Fibroblast of upper back skin (primary cell): ENCODE results near the gene SEMA3A.

Experiments
- DNase-seq: peaks from one replicate; pipeline ENCODE4 v3.0.0-alpha.2; 2013

SEMA3A gene

DNA sequence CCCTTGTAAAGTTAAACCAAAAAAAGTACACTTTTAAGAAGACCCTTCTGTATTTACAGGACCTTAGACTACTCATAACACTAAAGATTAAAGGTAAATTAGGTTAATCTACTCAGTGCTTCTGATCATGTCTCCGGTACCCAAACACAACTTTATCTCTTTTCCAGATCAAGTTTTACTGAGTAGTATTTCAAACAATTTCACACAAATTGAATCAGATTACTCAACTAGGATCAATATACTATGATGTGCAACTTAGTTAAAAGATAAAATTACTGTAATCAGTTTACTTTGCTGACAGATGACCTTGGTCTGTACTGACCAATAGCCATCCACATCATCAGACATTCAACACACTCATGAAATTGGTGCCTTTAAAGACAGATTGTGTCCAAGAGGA, 191.4 kb downstream of the SEMA3A start:
- no peak for DNase-seq

GRCh38 chr7:84002348-84002747, 192.2 kb downstream of the SEMA3A start:
- peak; percentile 14 for DNase-seq

DNA sequence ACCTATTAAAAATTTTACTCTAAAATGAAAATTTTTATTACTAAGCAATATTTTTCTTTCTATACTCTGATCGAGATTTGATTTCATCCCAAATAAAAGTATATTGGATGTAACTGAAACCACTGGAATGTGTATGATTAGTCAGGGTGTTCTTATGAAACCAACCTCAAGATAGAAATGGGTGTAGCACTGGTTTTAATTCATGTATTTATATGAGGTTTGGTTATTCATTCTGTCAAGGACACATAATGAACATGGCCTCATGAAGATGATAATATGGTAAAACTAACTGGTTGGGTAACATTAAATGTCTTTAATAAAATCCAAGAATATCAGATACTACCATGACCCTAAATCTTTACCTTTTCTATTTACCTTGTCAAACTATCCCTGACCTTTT, 197.7 kb downstream of the SEMA3A start:
- peak; percentile 41 for DNase-seq

DNA sequence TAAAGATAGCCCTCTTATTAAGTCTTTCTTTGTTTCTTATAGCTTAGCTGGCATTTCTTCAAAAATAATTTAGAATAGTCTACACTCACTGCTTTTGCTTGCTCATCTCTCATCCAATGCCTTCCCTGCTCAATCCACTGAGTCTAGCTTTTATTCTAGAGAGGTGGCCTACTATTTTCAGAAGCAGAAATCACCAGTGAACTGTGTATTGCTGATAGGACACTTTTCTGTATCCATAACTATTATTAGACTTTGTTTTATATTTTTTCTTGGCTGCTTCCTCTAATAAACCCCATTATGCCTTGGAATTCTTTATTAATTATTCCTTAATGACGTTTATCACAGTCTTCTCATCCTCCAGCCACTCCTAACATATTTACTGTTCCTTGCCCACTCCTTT, 206.8 kb downstream of the SEMA3A start:
- DNase-seq = no peak

DNA sequence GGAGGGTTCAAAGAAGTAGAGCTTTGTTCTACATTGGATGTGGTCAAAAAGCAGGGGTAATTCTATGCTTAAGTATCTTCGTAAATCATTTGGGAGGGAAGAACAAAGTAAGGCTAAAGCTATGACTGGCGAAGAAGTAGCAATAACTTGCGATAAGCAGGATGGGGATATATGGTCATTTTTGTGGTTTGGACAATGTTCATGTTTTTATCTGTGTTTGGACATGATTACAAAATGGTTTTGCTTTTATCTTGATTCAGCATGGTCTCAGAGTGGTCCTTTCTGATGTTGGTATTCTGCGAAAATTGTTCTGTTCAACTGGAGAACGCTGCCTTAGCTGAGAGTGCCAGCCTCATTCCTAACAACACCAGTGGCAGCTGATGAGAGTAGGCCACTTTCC, 208.8 kb downstream of the SEMA3A start:
- DNase-seq = peak; percentile 3

DNA sequence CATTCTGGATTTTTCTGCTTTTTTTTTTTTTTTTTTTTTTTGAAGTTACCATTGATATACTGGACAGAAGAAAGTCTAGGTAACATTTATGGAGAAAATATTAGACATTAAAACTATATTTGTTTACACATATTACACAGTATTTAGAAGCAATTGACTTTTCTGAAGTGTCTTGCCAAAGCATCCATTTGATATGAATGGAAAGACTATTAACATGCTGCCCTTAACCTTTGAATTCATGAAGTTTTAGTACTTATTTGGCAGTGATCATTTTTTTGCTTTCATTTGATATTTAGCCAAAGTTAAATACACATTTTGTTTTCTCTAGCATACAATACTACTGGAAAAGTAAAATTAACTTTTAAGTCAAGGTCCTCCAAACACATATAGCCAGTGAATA, 210.0 kb downstream of the SEMA3A start:
- DNase-seq = no peak

DNA sequence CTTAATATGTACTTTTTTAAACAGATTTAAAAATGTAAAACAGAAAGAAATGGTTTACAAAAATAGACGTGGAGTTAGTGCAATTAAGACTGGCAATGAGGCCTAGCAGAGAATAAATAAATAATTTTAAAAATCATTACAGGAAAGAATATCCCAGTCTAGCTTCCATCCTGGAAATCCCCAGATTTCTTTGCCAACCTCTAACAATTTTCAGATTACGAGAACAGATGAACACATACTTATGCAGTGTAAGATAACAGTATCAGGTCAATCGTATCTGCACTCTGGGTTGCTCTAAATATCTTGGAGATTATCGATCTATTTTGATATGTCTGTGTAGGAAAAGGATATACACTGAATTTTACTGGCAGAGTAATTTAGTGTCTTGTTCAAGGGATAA, 210.5 kb downstream of the SEMA3A start:
- no peak for DNase-seq

DNA sequence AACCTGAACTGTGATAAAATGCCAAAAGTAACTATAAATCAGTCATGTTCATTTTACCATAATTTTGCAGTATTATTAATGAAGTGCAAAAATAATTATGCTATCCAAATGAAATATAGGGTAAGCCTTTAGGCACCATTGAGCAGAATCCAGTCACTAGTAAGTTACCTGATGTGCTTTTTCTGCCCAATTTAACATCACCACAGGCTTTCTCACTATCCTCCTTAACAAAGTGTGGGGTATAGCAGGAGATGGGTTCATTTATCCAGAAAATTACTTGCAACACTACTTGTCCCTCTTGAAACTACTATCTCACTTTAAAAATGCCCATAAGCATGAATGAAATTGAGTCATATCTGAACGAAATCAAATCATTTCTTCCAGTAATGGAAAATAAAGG, 211.0 kb downstream of the SEMA3A start:
- DNase-seq = no peak

DNA sequence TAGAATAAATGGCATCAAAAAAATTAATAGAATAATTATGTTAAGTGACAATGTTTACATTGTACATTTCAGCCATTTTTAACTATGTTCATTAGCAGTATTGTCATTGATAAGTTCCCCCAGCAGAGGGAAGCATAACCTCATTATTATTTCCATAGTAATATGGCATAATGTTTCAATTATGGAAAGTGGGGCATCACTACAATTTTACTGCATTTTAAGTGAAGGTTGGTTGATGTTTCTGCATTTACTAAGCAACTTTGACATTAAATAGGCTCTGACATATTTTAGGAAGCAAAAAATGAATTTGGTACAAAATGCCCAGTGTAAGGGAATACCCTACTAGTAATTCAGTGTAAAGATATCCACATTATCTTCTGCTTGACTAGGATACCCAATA, 218.3 kb downstream of the SEMA3A start:
- peak; percentile 49 for DNase-seq

DNA sequence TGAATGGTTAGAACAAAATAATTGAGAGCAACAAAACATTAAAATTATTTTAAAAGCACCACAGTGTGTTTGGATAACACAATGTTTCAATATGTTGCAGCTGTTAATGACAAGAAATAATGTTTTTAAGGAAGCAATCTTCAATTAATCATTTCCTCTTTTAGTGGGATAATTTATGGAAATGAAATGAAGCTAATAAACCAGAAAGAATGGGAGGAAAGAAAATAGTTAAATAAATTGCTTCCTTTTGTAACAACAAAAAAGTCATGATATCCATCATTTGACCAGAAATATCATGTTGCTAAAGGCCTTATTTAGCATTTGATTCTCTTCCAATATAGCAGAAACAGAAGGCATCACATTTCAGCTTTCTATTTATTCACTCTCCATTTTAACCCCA, 224.5 kb downstream of the SEMA3A start:
- no peak for DNase-seq

GRCh38 chr7:83964318-83964717, 230.3 kb downstream of the SEMA3A start:
- DNase-seq = no peak

GRCh38 chr7:83957333-83957732, 237.3 kb downstream of the SEMA3A start:
- DNase-seq = peak; percentile 3

DNA sequence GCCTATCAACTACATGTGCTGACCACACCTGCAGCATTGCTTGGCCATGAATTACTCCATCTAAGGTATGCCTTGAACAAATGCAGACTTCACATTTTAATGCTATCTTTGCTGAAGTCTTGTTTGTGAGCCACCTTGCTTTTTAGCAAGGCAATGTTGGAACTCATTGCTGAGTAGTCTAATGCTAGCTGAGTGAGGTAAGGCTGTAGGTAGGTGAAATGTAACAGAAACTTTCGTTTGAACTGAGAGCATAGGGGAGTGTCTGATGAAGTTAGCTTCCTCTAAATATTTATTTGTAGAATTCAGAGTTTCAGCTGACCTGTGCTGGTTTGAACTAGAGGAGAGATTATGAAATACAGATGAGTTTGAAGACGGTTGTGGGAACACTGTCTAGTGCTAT, 238.5 kb downstream of the SEMA3A start:
- DNase-seq = no peak

DNA sequence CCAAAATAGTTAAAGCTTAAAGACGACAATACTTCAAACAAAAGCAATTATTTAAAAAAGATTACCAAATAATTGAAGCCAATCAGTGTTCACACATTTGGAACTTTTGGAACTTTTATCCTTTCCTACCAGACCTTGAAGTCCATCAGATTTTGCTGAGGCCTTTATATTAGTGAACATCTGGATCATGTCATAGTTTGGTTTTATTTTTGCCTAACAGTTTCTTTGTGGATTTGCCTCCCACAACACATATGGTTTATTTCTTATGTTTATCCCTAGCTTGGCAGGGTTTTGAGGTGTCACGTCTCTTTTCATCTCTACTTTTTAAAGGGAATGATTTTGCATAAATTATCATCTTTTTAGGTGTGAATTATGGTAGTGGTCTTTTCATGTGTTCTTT, 242.4 kb downstream of the SEMA3A start:
- no peak for DNase-seq

- peak; percentile 9 for DNase-seq
These were observed 247.3 kb downstream of the SEMA3A start for GRCh38 chr7:83947260-83947659.

- DNase-seq = no peak
These were observed 247.8 kb downstream of the SEMA3A start for GRCh38 chr7:83946801-83947200.

DNA sequence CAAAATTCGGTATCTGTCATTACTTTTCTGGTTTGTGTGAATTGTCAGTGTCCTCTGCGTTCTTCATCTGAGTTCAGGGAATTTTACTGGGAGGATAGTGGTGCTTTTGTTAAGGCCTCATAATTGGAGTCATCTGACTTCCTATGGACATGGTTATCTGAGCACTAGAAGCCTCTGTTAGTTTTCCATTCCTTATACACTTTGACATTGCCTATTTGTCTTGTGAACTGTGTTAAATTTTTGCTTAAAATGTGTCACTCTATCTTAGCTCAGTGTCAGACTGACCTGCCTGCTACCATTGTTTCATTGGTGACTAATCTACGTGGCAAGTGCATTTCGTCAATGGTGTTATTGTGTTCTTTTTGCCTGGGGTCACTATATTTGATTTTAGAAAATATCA, 253.3 kb downstream of the SEMA3A start:
- DNase-seq = no peak

GRCh38 chr7:83937930-83938329, 256.7 kb downstream of the SEMA3A start:
- no peak for DNase-seq

DNA sequence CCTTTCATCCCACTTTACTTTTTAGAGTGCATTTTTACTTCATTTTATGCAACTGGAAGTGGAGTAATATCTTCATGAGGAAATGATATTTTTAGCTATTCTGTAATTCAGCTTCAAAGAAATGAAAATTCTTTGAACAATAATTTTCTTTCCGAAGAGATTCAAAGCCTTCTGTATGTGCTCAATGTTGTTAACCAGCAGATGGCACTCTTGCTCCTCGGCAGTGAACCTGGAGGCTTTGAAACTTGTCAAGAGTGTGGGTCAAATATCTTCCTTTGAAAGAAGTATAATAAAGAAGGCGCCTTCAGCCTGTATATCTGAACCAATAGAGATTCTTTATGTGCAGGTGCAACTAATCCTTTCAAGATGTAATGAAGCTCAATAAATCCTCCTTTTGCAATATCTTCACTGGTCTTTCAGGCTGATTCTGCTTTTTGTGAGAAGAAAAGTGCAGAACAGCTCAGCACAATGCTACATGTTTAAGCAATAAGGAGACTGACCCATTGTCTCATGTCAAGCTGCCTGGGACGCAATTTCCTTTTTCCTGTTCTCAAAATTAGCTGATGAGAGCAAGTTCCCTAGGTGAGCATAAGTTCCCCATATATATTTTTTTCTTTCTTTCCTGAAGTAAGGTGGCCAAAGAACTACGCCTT, 258.4 kb downstream of the SEMA3A start:
- DNase-seq = peak; percentile 73

- DNase-seq = no peak
These were observed 260.4 kb downstream of the SEMA3A start for GRCh38 chr7:83934118-83934734.

DNA sequence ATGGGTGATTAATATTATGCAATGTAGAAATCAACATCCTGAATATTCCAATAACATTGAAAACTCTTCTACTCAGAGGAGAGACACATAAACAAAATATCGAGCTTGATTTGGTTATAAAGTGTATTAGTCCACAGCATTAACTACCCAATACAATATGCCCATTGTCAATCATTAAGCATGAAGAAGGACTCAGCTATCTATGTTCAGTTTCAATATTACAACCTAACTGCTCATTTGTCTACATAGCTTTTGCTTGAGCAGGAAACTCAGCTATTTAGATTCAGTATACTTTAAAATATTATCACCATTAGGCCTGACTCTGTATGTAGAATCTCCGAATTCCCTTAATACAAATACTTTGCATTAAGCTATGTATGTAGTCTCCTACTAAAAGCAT, 262.6 kb downstream of the SEMA3A start:
- DNase-seq = no peak

GRCh38 chr7:83930262-83930661, 264.3 kb downstream of the SEMA3A start:
- no peak for DNase-seq

- no peak for DNase-seq
These were observed 268.7 kb downstream of the SEMA3A start for GRCh38 chr7:83925860-83926259.

- DNase-seq = peak; percentile 59
These were observed 272.5 kb downstream of the SEMA3A start for GRCh38 chr7:83921941-83922607.
